ENCODE measurements around the gene METTL21A. TPM values are rescaled to one million over a fixed set of nuclear protein-coding genes. Genes with fewer than 3 reads are reported as not detected.
"Not testable (repeated sequence)": the region's sequence is repeated elsewhere in the genome, so short reads cannot be mapped to it uniquely, and the experiment has no call there.

Gene METTL21A
- total and polyA plus RNA-seq, 11 donors: 10.2 to 27.6 (median 14.6) TPM

- no peak for ATAC-seq
- Histone ChIP-seq H3K4me1 (no peaks in the 10 kb centered on the region), H3K27ac (no peak overlapping the region), H3K27me3 (peaks cover 0 to 4% (median 0%) of the 10 kb centered on the region in 9 donors), H3K4me3 (no peak overlapping the region), H3K9me3 (peaks cover 0 to 15% (median 0%) of the 10 kb centered on the region in 12 donors), H3K36me3 (no peaks in the 10 kb centered on the region)
- TF ChIP-seq POLR2A (IDR thresholded peaks at IDR 0.05): no peak
- no peak for TF ChIP-seq CTCF (IDR thresholded peaks at IDR 0.05)
- 57 to 70% (median 67%) methylated on average over 1 of the region's 1 CpG for WGBS, 4 donors
- intact Hi-C loops (cut with DNase I): no loop called here
- no peak for DNase-seq
Measured at GRCh38 chr2:207640661-207641060, 15.5 kb upstream of the METTL21A start.

GRCh38 chr2:207640160-207640559 lies 15.0 kb upstream of the METTL21A start:
- TF ChIP-seq POLR2A (IDR thresholded peaks at IDR 0.05): no peak
- TF ChIP-seq CTCF (IDR thresholded peaks at IDR 0.05): no peak
- H3K27me3 ChIP-seq: peaks cover 0 to 4% (median 0%) of the 10 kb centered on the region in 9 donors
- peaks cover 0 to 15% (median 0%) of the 10 kb centered on the region in 12 donors for H3K9me3 ChIP-seq
- no peak for ATAC-seq
- H3K4me3 ChIP-seq: no peak overlapping the region
- no peak overlapping the region for H3K27ac ChIP-seq
- DNase-seq: no peak
- intact Hi-C loops (cut with DNase I): no loop called here
- H3K36me3 ChIP-seq: no peaks in the 10 kb centered on the region
- H3K4me1 ChIP-seq: no peaks in the 10 kb centered on the region

GRCh38 chr2:207639288-207639687 lies 14.1 kb upstream of the METTL21A start:
- not testable (repeated sequence) for H3K4me1 ChIP-seq, H3K27ac ChIP-seq, H3K36me3 ChIP-seq, H3K27me3 ChIP-seq, H3K4me3 ChIP-seq, DNase-seq, ATAC-seq
- 90 to 96% (median 94%) methylated on average over 3 of the region's 3 CpGs for WGBS, 4 donors
- intact Hi-C loops (cut with DNase I): loop anchor here in 3 of 10 donors (10.0 kb wide), 2 partner anchors 96 to 436 kb away; no protein-coding TSS in a partner anchor
- peaks cover 0 to 15% (median 0%) of the 10 kb centered on the region in 12 donors for H3K9me3 ChIP-seq

DNA sequence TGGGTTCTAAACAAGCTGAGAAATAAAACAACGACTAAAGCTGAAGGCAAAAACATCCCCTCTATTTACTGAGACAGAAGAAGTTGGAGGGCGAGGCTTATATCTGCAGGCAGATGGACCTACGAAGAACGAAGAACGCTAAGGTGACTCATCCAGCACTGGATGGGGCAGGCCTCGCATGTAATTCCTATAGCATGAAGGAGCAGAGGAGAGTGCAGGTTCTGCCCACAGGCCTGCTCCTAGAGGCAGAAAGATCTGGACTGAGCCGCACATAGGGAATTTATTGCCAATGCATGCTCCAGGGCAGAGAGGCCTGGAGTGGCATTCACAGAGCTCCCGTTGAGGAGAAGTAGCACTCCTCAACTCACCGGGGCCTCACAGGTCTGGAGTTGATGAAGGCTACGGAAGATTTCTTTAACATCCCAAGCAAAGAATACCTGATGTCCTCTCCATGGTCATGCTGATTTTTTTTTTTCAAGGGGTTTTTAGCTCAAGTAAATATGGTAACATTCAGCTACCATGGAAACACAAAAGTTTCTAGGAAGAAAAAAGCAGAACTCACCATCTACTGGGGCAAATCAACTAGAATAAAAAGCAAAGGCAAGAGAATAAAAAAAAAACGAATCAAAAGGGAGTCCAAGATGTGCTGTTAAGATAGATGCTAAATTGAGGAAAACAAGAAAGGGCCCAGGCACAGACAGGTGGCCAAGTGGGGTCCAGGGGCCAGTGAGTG lies 10.4 kb upstream of the METTL21A start:
- Histone ChIP-seq H3K36me3 (no peaks in the 10 kb centered on the region), H3K9me3 (peaks cover 0 to 8% (median 0%) of the 10 kb centered on the region in 12 donors), H3K4me3 (no peak overlapping the region), H3K27ac (no peak overlapping the region), H3K4me1 (peaks cover 0 to 10% (median 0%) of the 10 kb centered on the region in 12 donors), H3K27me3 (no peaks in the 10 kb centered on the region)
- intact Hi-C loops (cut with DNase I): loop anchor here in 3 of 10 donors (10.0 kb wide), 2 partner anchors 99 to 439 kb away; no protein-coding TSS in a partner anchor
- 82 to 90% (median 88%) methylated on average over 11 of the region's 11 CpGs for WGBS, 4 donors
- ATAC-seq: no peak
- TF ChIP-seq CTCF (IDR thresholded peaks at IDR 0.05): no peak
- no peak for TF ChIP-seq POLR2A (IDR thresholded peaks at IDR 0.05)
- DNase-seq: no peak

Measured in heart left ventricle (tissue), 16 donors.